HCT116 (cell line): ENCODE results near the gene HIPK2. TPM values are rescaled to one million over a fixed set of nuclear protein-coding genes. Genes with fewer than 3 reads are reported as not detected.

Source experiments
- ATAC-seq: fragments of 200-7000 bp; cut with Tn5 transposase; 2 replicates; pipeline ENCODE4 v1.9.1; 2020; ENCODE audit warnings: mild to moderate bottlenecking, moderate library complexity
- BruUV-seq: library from RNA; stranded (reverse); fragments of 400-500 nt; replicated peaks from 2 replicates; lab custom pipeline; 2021; lab: Mats Ljungman, UMichigan
- CTCF ChIA-PET: fragments of 300-600 bp; sonication (Branson Sonifier 250); formaldehyde crosslinking; loops from one replicate; lab custom pipeline; 2021; ENCODE audit warnings: antibody characterized with exemption; lab: Charles Lee
- POLR2A ChIA-PET: fragments of 300-600, 350-600 bp; sonication (Branson Sonifier 250); formaldehyde crosslinking; loops from one replicate; lab custom pipeline; 2021; ENCODE audit warnings: antibody characterized with exemption; lab: Charles Lee
- RAD21 ChIA-PET, 2 experiments: fragments of 300-600 bp; sonication (Branson Sonifier 250); formaldehyde crosslinking; loops; one replicate each; lab custom pipeline; 2023; ENCODE audit warnings: low total read pairs in 2 of 2; ENCODE audit not compliant: uncharacterized antibody in 2 of 2, unreplicated experiment in 2 of 2, low non-redundant PET in 1 of 2; lab: Charles Lee
- DNase-seq: peaks from one replicate; pipeline ENCODE4 v3.0.0-alpha.2; 2010; ENCODE audit warnings: low read depth, low spot score
- H2AFZ ChIP-seq: fragments of 200-600 bp; shearing (Covaris generic), sonication (generic); 2 replicates; pipeline ENCODE4 v1.6.1; 2017; ENCODE audit warnings: low read depth, mixed run types, mixed read lengths, antibody characterized with exemption, low read length; ENCODE audit not compliant: poor library complexity, severe bottlenecking
- H3K27ac ChIP-seq: 2 replicates; pipeline ENCODE4 v1.5.1; 2012; ENCODE audit warnings: low read depth, low read length
- H3K27me3 ChIP-seq: fragments of 200-600 bp; sonication (generic); 2 replicates; pipeline ENCODE4 v1.6.1; 2016; ENCODE audit warnings: mixed run types, low read length, mixed read lengths; ENCODE audit not compliant: insufficient read depth
- H3K36me3 ChIP-seq, 2 experiments: fragments of 200-500 bp in 1 of 2; fragments of 200-600 bp in 1 of 2; sonication (Bioruptor generic) in 1 of 2; sonication (generic) in 1 of 2; 2 replicates each; pipeline versions ENCODE4 v1.5.1 to v1.6.1; 2014 to 2016; ENCODE audit warnings: low read length in 2 of 2, inconsistent platforms in 1 of 2, mixed read lengths in 1 of 2, mixed run types in 1 of 2; ENCODE audit not compliant: insufficient read depth in 2 of 2, control insufficient read depth in 1 of 2
- H3K4me1 ChIP-seq, 2 experiments: fragments of 200-600 bp in 1 of 2; sonication (generic) in 1 of 2; 2 replicates each; pipeline versions ENCODE4 v1.5.1 to v1.6.1; 2012 to 2017; ENCODE audit warnings: low read length in 2 of 2, inconsistent platforms in 1 of 2, mild to moderate bottlenecking in 1 of 2, mixed read lengths in 1 of 2, mixed run types in 1 of 2, moderate library complexity in 1 of 2; ENCODE audit not compliant: insufficient read depth in 2 of 2, control insufficient read depth in 1 of 2
- H3K4me2 ChIP-seq: fragments of 200-600 bp; sonication (generic); 2 replicates; pipeline ENCODE4 v1.6.1; 2017; ENCODE audit warnings: mixed run types, low read length, mixed read lengths
- H3K4me3 ChIP-seq, 2 experiments: fragments of 200-600 bp in 1 of 2; sonication (generic) in 1 of 2; replicated peaks in 1 of 2; 2 replicates each; pipeline ENCODE4 v1.5.1; 2011 to 2016; ENCODE audit warnings: low read length in 2 of 2, control low read depth in 1 of 2, low read depth in 1 of 2, mild to moderate bottlenecking in 1 of 2, mixed read lengths in 1 of 2, mixed run types in 1 of 2
- H3K79me2 ChIP-seq: fragments of 200-600 bp; sonication (generic); 2 replicates; pipeline ENCODE4 v1.6.1; 2017; ENCODE audit warnings: mild to moderate bottlenecking, mixed run types, low read length, moderate library complexity, mixed read lengths; ENCODE audit not compliant: insufficient read depth
- H3K9ac ChIP-seq: fragments of 200-600 bp; sonication (generic); 2 replicates; pipeline ENCODE4 v1.6.1; 2016; ENCODE audit warnings: low read length, mixed read lengths
- H3K9me2 ChIP-seq: fragments of 200-600 bp; sonication (generic), shearing (Covaris generic); 2 replicates; pipeline ENCODE4 v1.6.1; 2017; ENCODE audit warnings: mixed run types, mild to moderate bottlenecking, moderate library complexity; ENCODE audit not compliant: insufficient read depth
- H3K9me3 ChIP-seq, 2 experiments: fragments of 200-500 bp in 1 of 2; fragments of 200-600 bp in 1 of 2; sonication (Bioruptor generic) in 1 of 2; sonication (generic) in 1 of 2; 2 replicates each; pipeline ENCODE4 v1.6.1; 2014 to 2017; ENCODE audit warnings: low read length in 2 of 2, mixed read lengths in 2 of 2, inconsistent platforms in 1 of 2, low read depth in 1 of 2, mild to moderate bottlenecking in 1 of 2, mixed run types in 1 of 2, moderate library complexity in 1 of 2; ENCODE audit not compliant: control insufficient read depth in 1 of 2, insufficient read depth in 1 of 2
- H4K20me1 ChIP-seq: fragments of 200-600 bp; sonication (generic), shearing (Covaris generic); 2 replicates; pipeline ENCODE4 v1.6.1; 2017; ENCODE audit warnings: mixed run types, mild to moderate bottlenecking, moderate library complexity; ENCODE audit not compliant: insufficient read depth
- ATF3 ChIP-seq: IDR thresholded peaks from 2 replicates; pipeline ENCODE4 v1.6.1; 2012
- CTCF ChIP-seq, 3 experiments: fragments of 200-600 bp in 1 of 3; sonication (generic) in 1 of 3; IDR thresholded peaks in 2 of 3; conservative IDR thresholded peaks in 1 of 3; 2 replicates each; pipeline ENCODE4 v1.5.1; 2012 to 2017; ENCODE audit warnings: low read depth in 2 of 3, low read length in 2 of 3, antibody characterized with exemption in 1 of 3, borderline replicate concordance in 1 of 3, control low read depth in 1 of 3, mild to moderate bottlenecking in 1 of 3, mixed read lengths in 1 of 3, mixed run types in 1 of 3, moderate library complexity in 1 of 3; ENCODE audit not compliant: insufficient read depth in 1 of 3
- SIN3A ChIP-seq: IDR thresholded peaks from 2 replicates; pipeline ENCODE4 v1.6.1; 2012; ENCODE audit warnings: low read depth
- SP1 ChIP-seq: IDR thresholded peaks from 2 replicates; pipeline ENCODE4 v1.6.1; 2012; ENCODE audit warnings: low read depth
- TCF7L2 ChIP-seq: IDR thresholded peaks from 2 replicates; pipeline ENCODE4 v1.7.0; 2011; ENCODE audit warnings: borderline replicate concordance, inconsistent platforms; ENCODE audit not compliant: insufficient read depth, insufficient read length; ENCODE audit errors: extremely low read depth
- intact Hi-C: fragments of 100-400 bp; cut with micrococcal nuclease; formaldehyde crosslinking; loops from 2 replicates; pipeline ENCODE4 v1.10.0; 2022
- total RNA-seq: library from RNA; stranded (reverse); gene quantifications from one replicate; pipeline ENCODE4 v1.2.1, GENCODE V29; 2021; ENCODE audit not compliant: unreplicated experiment

Gene HIPK2
- total RNA-seq, 1 experiment from 2014 or later, result 49.5 TPM

- Histone ChIP-seq H3K9me2 (no peaks in the 10 kb centered on the region), H3K4me3 (no peak overlapping the region), H3K27ac (no peak overlapping the region), H3K4me1 (peaks cover 9 to 17% of the 10 kb centered on the region in 2 experiments), H3K27me3 (no peaks in the 10 kb centered on the region), H3K4me2 (no peak overlapping the region), H3K9ac (no peak overlapping the region), H3K9me3 (no peaks in the 10 kb centered on the region), H3K36me3 (no peaks in the 10 kb centered on the region), H2AFZ (no peak overlapping the region), H4K20me1 (no peaks in the 10 kb centered on the region), H3K79me2 (peaks cover 68% of the 10 kb centered on the region)
- no TSS peak for BruUV-seq
- no peak for DNase-seq
- ChIA-PET CTCF (no interaction called here), RAD21 (no interaction called here), POLR2A (no interaction called here)
- intact Hi-C loops, result no loop called here
- TF ChIP-seq TCF7L2, result no peak
- no peak for ATAC-seq
Observed at GRCh38 chr7:139750459-139751095, 27.2 kb downstream of the HIPK2 start.

- ChIA-PET CTCF (no interaction called here), RAD21 (no interaction called here), POLR2A (no interaction called here)
- H3K9me3 ChIP-seq, result no peaks in the 10 kb centered on the region
- no peak overlapping the region for H2AFZ ChIP-seq
- H3K9ac ChIP-seq, result no peak overlapping the region
- H3K79me2 ChIP-seq, result peaks cover 70% of the 10 kb centered on the region
- no peak overlapping the region for H3K4me2 ChIP-seq
- no peaks in the 10 kb centered on the region for H3K9me2 ChIP-seq
- no peaks in the 10 kb centered on the region for H3K27me3 ChIP-seq
- DNase-seq (no peak), ATAC-seq (no peak)
- H3K4me3 ChIP-seq, result no peak overlapping the region
- intact Hi-C loops, result no loop called here
- no peaks in the 10 kb centered on the region for H3K36me3 ChIP-seq
- H3K4me1 ChIP-seq, result peaks cover 9 to 17% of the 10 kb centered on the region in 2 experiments
- BruUV-seq, result no TSS peak
- no peak overlapping the region for H3K27ac ChIP-seq
- no peaks in the 10 kb centered on the region for H4K20me1 ChIP-seq
- TF ChIP-seq CTCF (IDR thresholded peaks at IDR 0.05 in 2 of 3, conservative IDR thresholded peaks at IDR 0.05 in 1 of 3; ENCODE audit: borderline replicate concordance in 1 of 3, insufficient read depth in 1 of 3, low read depth in 2 of 3, low read length in 2 of 3), result no peak
- 0 out of 2 replicates have a peak, but pooled peaks have one; percentile 2 for TF ChIP-seq SP1
- TF ChIP-seq SIN3A, result no peak
- no peak for TF ChIP-seq ATF3
Observed at GRCh38 chr7:139749545-139749944, 28.3 kb downstream of the HIPK2 start.
